ENCODE results near the gene BANK1.

- TF ChIP-seq EP300 (IDR thresholded peaks at IDR 0.05) (no peak), POLR2A (IDR thresholded peaks at IDR 0.05) (no peak), CTCF (IDR thresholded peaks at IDR 0.05) (no peak), POLR2AphosphoS5 (IDR thresholded peaks at IDR 0.05) (no peak)
These were observed 16.8 kb downstream of the BANK1 start for GRCh38 chr4:101807351-101807750.
